ENCODE measurements around the gene ZDHHC14.

ZDHHC14 gene

GRCh38 chr6:157637941-157638662 lies 257.1 kb downstream of the ZDHHC14 start:
- Histone ChIP-seq H4K20me1 (ENCODE audit: control insufficient read depth, insufficient read depth, low read depth, low read length) (no peaks in the 10 kb centered on the region), H3K36me3 (ENCODE audit: control insufficient read depth, low read length) (no peaks in the 10 kb centered on the region), H3K27ac (ENCODE audit: low read depth, low read length) (no peak overlapping the region), H3K9me2 (replicated peaks; ENCODE audit: control insufficient read depth, low read length) (no peaks in the 10 kb centered on the region), H3K79me2 (ENCODE audit: control insufficient read depth, low read length) (no peaks in the 10 kb centered on the region), H3K4me3 (ENCODE audit: low read length) (no peak overlapping the region), H3K9me3 (ENCODE audit: control insufficient read depth, insufficient read depth, low read length) (no peaks in the 10 kb centered on the region), H3K4me2 (ENCODE audit: low read length) (no peak overlapping the region), H3K27me3 (ENCODE audit: control insufficient read depth, low read length) (peaks cover 13% of the 10 kb centered on the region), H3K4me1 (ENCODE audit: control insufficient read depth, low read length) (peaks cover 9% of the 10 kb centered on the region), H3F3A (ENCODE audit: control insufficient read depth, insufficient read depth) (no peaks in the 10 kb centered on the region; the same call in 1 of the 2 replicates)
- no peak for TF ChIP-seq CTCF (IDR thresholded peaks at IDR 0.05; ENCODE audit: low read depth, low read length, poor library complexity, severe bottlenecking)
- no peak for TF ChIP-seq EZH2phosphoT487 (IDR thresholded peaks at IDR 0.05; ENCODE audit: borderline replicate concordance, low read length)

DNA sequence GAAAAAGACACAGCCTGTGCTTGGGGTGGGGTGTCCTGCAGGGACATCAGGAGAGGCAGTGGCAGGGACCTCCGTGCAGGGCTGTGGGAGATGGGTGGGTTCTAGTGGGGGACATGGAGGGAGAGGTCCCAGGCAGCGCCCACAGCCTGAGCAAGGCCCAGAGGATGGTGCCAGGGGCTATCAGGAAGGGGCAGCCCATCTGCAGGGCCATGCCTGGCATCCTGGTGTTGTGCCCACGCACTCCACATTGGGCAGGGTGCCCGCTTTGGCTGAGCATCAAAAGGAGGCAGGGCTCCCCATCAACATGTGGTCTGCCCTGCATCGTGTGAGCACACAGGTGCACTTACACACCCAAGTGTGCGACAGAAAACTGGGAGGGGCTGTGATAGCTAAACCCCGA lies 257.8 kb downstream of the ZDHHC14 start:
- Histone ChIP-seq H3K9me3 (ENCODE audit: control insufficient read depth, insufficient read depth, low read length) (no peaks in the 10 kb centered on the region), H3K9me2 (replicated peaks; ENCODE audit: control insufficient read depth, low read length) (no peaks in the 10 kb centered on the region), H3K27ac (ENCODE audit: low read depth, low read length) (no peak overlapping the region), H3K79me2 (ENCODE audit: control insufficient read depth, low read length) (no peaks in the 10 kb centered on the region), H3K4me2 (ENCODE audit: low read length) (no peak overlapping the region), H3K4me1 (ENCODE audit: control insufficient read depth, low read length) (peaks cover 9% of the 10 kb centered on the region), H4K20me1 (ENCODE audit: control insufficient read depth, insufficient read depth, low read depth, low read length) (no peaks in the 10 kb centered on the region), H3F3A (ENCODE audit: control insufficient read depth, insufficient read depth) (no peaks in the 10 kb centered on the region; the same call in 1 of the 2 replicates), H3K27me3 (ENCODE audit: control insufficient read depth, low read length) (peaks cover 13% of the 10 kb centered on the region), H3K4me3 (ENCODE audit: low read length) (no peak overlapping the region), H3K36me3 (ENCODE audit: control insufficient read depth, low read length) (no peaks in the 10 kb centered on the region)
- no peak for TF ChIP-seq EZH2phosphoT487 (IDR thresholded peaks at IDR 0.05; ENCODE audit: borderline replicate concordance, low read length)
- no peak for TF ChIP-seq CTCF (IDR thresholded peaks at IDR 0.05; ENCODE audit: low read depth, low read length, poor library complexity, severe bottlenecking)

DNA sequence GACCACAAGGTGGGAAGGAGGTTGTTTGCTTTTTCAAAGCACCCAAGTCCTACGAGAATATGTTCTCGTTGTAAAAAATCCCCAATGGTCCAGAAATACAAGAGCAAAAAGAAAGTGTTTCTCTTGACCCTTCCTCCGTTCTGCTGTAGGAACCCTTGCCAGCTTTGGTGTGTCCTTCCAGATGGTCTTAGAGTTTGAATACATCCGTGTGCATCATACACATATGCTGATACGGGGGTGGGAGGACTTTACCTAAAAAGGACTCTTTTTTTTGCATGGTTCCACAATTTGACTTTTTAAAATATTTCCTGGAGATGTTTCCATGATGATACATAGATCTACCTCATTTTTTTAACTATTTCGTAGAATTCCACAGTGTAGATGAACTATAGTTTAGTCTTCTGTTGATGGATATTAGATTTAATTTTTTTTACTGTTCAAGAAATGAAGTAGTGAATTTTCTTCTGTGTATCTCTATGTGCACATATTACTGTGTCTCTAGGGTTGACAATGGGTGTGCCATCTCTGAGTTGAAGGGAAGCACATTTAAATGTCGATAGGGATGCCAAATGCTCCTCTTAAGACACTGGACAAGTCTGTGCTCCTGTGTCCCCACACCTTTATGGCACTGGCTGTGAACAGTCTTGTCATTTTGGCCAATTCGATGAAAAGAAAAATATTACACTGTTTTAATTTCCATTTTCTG lies 259.9 kb downstream of the ZDHHC14 start:
- H3K27ac ChIP-seq (ENCODE audit: low read depth, low read length): no peak overlapping the region

More for the DNA sequence above, 259.9 kb downstream of the ZDHHC14 start:
- Histone ChIP-seq H3K27me3 (ENCODE audit: control insufficient read depth, low read length) (peaks cover 13% of the 10 kb centered on the region), H3K36me3 (ENCODE audit: control insufficient read depth, low read length) (no peaks in the 10 kb centered on the region), H3K4me3 (ENCODE audit: low read length) (no peak overlapping the region), H3K79me2 (ENCODE audit: control insufficient read depth, low read length) (no peaks in the 10 kb centered on the region), H3F3A (ENCODE audit: control insufficient read depth, insufficient read depth) (no peaks in the 10 kb centered on the region; the same call in 1 of the 2 replicates), H3K9me2 (replicated peaks; ENCODE audit: control insufficient read depth, low read length) (no peaks in the 10 kb centered on the region), H3K4me1 (ENCODE audit: control insufficient read depth, low read length) (peaks cover 9% of the 10 kb centered on the region), H3K9me3 (ENCODE audit: control insufficient read depth, insufficient read depth, low read length) (no peaks in the 10 kb centered on the region), H3K4me2 (ENCODE audit: low read length) (no peak overlapping the region), H4K20me1 (ENCODE audit: control insufficient read depth, insufficient read depth, low read depth, low read length) (no peaks in the 10 kb centered on the region)
- no peak for TF ChIP-seq EZH2phosphoT487 (IDR thresholded peaks at IDR 0.05; ENCODE audit: borderline replicate concordance, low read length)
- TF ChIP-seq CTCF (IDR thresholded peaks at IDR 0.05; ENCODE audit: low read depth, low read length, poor library complexity, severe bottlenecking): no peak
